NCI-H128 (cell line): Measurements from ENCODE around the gene PKNOX1.
"Not testable (repeated sequence)": the region's sequence is repeated elsewhere in the genome, so short reads cannot be mapped to it uniquely, and the experiment has no call there.

Experiments
- DNase-seq: peaks from one replicate; lab custom pipeline; 2025; ENCODE audit not compliant: unreplicated experiment; lab: John Stamatoyannopoulos, UW

PKNOX1 gene

GRCh38 chr21:42973991-42974831 lies at the start of gene PKNOX1:
PKNOX1 (plus strand) TSS chr21:42974562; CDS start chr21:43004382, 29,820 bp downstream.
- peak; percentile 99 for DNase-seq

DNA sequence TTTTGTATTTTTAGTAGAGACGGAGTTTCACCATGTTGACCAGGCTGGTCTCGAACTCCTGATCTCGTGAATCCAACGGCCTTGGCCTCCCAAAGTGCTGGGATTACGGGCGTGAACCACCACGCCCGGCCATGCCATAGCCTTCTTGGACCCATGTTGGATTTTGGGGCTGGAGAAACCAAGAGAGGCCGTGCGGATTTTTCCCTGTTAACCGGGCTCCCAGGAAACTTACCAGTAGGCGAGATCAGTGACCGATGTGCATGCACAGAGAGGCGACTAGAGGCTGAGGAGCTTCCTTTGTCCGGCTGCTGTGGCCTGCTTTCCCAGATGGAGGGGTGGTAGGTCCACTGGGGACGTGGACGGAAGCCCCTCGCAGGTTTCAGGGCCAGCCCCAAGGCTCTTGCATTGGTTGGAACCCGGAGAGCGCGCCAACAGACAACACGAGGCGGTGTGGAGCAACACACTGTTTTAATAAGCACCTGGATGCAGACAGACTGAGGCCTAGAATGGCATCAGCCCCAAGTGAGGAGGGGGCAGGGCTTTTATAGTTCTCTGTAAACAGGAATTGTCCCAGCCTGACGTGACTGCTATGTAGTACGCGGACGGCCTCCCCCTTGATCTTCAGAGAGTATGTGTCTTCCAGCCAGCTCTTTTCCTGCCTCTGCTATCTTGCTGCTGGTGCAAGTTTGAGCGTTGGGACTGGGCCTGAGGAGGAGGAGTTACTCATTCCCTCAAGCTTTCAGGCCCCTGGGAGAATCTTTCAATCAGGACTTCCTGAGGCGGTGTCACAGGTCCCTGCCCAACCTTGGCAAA lies 49.0 kb upstream of the PKNOX1 start, which contains the start of gene ERVH48-1:
TSS of gene ERVH48-1 (minus strand) at position 517 of the 813 bp plus-strand sequence. CDS start 6,624 bp downstream, outside the sequence.
- DNase-seq = no peak

DNA sequence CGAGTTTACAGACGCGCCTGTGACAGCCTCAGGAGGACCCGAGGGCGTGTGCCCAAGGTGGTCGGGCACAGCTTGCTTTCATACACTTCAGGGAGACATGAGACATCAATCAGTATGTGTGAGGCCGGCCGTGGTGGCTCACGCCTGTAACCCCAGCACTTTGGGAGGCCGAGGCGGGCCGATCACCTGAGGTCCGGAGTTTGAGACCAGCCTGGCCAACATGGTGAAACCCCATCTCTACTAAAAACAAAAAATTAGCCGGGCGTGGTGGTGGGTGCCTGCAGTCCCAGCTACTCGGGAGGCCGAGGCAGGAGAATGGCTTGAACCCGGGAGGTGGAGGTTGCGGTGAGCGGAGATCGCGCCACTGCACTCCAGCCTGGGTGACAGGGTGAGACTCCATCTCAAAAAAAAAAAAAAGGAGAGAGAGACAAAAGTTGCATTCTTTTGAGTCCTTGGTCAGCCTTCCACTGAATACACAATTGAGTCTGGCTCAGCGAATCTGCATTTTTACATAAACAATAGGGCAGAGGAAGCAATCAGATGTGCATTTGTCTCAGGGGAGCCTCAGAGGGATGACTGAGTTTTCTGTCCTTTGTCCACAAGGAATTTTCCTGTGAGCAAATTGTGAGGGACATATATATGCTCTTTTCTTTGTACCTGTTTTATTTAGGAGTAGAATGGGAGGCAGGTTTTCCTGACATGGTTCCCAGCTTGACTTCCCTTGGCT lies 46.7 kb upstream of the PKNOX1 start:
- DNase-seq = not testable (repeated sequence)

GRCh38 chr21:42929969-42930368 lies 44.4 kb upstream of the PKNOX1 start:
- DNase-seq = no peak

DNA sequence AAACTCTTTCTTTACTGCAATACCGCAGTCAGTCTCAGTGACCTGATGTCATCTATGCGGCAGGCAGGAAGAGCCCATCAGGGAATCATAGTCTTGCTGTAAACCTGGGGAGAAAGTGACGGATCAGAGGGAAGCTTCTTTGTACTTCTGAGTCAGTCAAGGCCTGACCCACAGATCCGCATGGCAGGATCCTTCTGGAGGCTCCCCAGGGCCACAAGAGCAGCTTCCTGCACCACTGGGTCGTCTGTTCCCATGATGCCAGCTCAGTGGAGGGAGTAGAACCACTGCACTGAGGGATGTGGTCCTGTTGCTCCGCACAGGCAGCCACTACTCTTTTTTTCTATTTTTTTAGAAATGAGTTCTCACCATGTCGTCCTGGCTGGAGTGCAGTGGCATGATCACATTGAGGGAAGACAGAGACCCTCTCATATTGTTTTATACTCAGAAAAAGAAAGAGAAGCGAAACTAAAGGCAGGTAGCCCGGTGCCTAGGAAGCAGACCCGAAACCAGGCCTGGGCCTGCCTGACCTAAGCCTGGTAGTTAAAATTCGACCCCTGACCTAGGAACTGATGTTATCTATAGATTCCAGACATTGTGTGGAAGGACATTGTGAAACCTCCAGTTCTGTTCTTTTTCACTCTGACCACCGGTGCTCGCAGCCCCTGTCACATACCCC lies 42.7 kb upstream of the PKNOX1 start:
- DNase-seq = no peak

- not testable (repeated sequence) for DNase-seq
These were observed 41.8 kb upstream of the PKNOX1 start for GRCh38 chr21:42932378-42933136.

DNA sequence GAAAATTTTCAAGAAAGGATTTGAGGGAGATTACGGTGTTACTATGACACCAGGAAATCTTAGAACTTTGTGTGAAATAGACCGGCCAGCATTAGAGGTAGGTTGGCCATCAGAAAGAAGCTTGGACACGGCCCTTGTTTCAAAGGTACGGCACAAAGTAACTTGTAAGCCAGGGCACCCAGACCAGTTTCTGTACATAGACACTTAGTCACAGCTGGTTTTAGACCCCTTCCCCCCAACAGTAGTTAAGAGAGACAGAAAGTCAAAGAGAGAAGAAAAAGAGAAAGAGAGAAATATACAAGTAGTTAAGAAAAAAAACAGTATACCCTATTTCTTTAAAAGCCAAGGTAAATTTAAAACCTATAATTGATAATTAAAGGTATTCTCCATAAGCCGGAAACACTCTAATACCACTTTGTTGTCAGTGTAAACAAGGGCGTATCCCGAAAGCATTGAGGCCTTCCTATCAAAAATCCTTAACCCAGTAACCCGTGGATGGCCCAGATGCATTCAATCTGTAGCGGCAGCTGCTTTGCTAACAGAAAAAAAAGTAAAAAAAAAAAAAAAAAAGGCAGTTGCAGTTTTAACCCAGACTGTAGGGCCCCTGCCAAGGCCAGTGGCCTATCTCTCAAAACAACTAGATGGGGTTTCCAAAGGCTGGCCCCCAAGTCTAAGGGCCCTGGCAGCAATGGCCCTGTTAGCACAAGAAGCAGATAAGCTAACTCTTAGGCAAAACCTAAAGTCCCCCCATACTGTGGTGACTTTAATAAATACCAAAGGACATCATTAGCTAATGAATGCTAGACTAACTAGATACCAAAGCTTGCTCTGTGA lies 41.0 kb upstream of the PKNOX1 start:
- not testable (repeated sequence) for DNase-seq

DNA sequence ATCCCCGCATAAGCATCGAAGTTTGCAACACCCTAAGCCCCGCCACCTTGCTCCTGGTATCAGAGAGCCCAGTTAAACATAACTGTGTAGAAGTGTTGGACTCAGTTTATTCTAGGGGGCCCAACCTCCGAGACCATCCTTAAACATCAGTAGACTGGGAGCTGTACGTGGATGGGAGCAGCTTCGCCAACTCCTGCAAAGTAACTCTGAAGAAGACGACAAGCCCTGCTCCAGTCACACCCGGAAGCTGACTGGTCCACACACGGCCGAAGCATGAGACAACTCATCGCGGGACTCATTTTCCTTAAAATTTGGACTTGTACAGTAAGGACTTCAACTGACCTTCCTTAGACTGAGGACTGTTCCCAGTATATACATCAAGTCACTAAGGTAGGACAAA lies 40.4 kb upstream of the PKNOX1 start:
- DNase-seq = not testable (repeated sequence)

DNA sequence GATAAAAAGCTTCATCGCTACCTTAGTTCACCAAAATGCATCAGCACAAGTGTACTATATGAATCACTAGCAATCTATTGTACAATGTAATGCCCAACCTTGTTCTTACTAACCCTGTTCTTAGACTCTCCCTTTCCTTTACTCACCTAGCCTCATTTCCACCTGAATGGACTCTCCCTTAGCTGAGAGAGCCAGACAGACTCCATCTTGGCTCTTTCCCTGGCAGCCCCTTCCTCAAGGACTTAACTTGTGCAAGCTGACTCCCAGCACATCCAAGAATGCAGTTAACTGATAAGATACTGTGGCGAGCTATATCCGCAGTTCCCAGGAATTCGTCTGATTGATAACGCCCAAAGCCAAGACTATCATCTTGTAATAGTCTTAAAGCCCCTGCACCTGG lies 38.0 kb upstream of the PKNOX1 start:
- DNase-seq = not testable (repeated sequence)

GRCh38 chr21:42937034-42937940 lies 37.1 kb upstream of the PKNOX1 start:
- DNase-seq = not testable (repeated sequence)

GRCh38 chr21:42937960-42938605 lies 36.3 kb upstream of the PKNOX1 start:
- DNase-seq = no peak

- DNase-seq = not testable (repeated sequence)
These were observed 35.8 kb upstream of the PKNOX1 start for GRCh38 chr21:42938606-42938995.

DNA sequence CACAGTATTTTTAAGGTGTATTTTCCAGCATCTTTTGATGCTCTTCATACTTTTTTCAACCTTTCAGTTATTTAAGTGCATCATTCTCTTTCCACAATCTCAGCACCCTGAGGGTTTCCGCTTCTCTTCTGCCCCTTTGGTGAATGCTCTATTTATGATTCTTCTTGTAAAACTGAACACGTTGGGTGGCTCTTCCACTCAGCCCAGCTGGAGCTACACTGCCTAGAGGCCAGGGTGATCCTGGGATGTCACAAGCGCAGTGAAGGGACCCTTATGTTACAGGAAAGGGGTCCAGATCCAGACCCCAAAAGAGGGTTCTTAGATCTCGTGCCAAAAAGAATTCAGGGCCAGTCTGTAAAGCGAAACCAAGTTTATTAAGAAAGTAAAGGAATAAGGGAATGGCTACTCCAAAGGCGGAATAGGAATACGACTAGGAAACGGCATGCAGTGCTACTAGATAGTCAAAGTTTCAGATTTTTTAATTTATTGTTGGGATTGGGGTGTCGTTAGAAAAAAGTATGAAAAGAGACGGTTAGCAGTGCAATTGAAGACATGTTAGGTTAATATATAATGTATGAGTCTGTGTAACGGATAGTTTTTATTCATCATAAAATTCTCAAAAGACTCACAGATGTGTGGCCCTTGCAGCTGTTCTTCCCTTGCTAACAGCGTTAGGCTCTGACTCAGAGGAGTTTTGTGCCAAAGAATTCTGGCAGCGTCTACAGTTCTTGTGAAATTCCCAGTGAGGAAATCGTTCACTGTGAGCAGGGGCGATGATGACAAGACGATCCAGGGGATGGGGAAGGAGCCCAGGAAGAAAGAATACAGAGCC lies 34.6 kb upstream of the PKNOX1 start:
- no peak for DNase-seq

DNA sequence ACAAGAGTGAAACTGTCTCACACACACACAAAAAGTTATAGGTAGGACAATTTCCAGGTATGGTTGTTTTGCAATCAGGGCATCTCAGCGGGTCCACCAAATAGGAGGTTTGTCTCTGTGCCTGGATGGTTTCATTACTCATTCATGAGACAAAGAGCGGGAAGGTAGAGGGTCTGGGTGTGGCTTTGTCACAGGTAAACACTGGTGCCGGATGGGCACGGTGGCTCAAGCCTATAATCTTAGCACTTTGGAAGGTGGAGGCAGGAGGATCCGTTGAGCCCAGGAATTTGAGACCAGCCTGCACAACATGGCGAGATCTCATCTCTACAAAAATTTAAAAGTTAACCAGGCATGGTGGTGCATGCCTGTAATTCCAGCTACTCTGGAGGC lies 32.7 kb upstream of the PKNOX1 start:
- DNase-seq = no peak

GRCh38 chr21:42942244-42942643 lies 32.1 kb upstream of the PKNOX1 start:
- no peak for DNase-seq

DNA sequence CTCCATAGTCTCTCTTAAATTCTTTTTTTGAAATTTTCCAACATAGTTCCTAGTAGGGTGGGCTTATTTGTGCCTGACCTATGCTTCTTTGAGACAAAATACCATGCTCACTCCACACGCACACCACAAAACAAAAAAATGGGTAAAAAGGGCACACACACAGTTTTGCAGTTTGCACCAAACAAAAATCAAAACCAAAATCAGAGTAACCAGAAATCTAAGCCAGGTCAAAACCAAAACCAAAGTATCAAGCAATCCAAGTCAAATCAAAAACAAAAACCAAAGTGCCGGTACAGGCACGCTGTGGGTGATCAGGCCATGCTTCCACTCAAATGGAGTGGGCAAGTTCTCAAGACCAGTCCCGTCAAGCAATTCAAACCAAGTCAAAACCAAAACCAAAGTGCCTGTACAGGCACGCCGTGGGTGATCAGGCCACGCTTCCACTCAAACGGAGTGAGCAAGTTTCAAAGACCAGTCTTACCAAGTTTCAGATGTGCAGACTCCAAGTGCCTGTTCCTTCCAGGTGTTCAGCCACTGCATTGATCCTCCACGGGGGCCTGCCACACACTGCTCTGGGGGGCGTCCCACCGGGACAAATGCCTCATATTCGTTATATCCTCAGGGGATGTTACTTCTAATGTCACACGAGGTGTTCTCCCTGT lies 25.1 kb upstream of the PKNOX1 start:
- not testable (repeated sequence) for DNase-seq
